GM23248 (cell line): Measurements from ENCODE around the gene CMYA5.

ENCODE experiments used
- EZH2 ChIP-seq: fragments of 200-600 bp; sonication (generic); IDR thresholded peaks from 2 replicates; pipeline ENCODE4 v1.6.1; 2018; ENCODE audit warnings: antibody characterized with exemption, mild to moderate bottlenecking; ENCODE audit not compliant: insufficient read depth, poor library complexity, severe bottlenecking
- EZH2phosphoT487 ChIP-seq: fragments of 200-600 bp; sonication (generic); IDR thresholded peaks from 2 replicates; pipeline ENCODE4 v1.6.1; 2018; ENCODE audit warnings: antibody characterized with exemption, moderate library complexity, mild to moderate bottlenecking, low read depth; ENCODE audit not compliant: insufficient read depth

DNA sequence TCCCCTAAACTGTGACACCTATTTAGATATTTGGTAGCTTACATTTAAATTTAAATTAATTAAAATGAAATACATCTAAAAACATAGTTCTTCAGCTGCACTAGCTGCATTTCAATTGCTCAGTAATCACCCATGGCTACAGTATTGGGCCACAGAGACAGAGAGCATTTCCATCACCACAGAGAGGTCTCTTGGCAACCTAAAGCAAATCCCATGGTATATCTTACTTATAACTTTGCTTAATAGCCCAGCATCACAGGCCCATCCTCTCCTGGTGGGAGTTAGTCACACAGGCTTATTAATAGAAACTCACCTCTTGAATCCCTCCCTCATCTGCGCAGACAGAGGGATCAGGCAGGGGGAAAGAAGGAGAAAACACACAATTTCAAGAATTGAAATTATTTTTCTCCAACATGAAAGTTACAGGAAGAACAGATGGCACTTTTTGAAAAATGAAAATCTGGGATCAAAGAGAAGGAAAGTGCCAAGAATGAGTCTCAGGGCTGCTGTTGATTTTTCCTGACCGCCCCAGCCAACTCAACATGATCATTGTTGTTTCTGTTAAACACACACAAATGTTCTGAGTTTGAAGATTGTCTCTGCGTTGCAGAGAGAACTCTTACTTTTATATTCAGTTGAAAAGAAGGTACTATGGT lies 144.6 kb downstream of the CMYA5 start:
- no peak for TF ChIP-seq EZH2phosphoT487
- no peak for TF ChIP-seq EZH2
